ENCODE data around the gene RAB3C. TPM values are rescaled to one million over a fixed set of nuclear protein-coding genes. Genes with fewer than 3 reads are reported as not detected.
A peak's percentile ranks its signal among the peaks of the same experiment; 100 is the strongest.

The RAB3C gene
- total RNA-seq, 4 donors from 2014 or later, result 0.09 to 0.38 (median 0.21) TPM; not detected in 1

- DNase-seq, result no peak
These were observed 267.2 kb downstream of the RAB3C start for GRCh38 chr5:58849921-58850667.

GRCh38 chr5:58851153-58851552 is 268.3 kb downstream of the RAB3C start:
- intact Hi-C loops (cut with DNase I), result no loop called here
- 64 to 71% methylated on average over 7 of the region's 7 CpGs for WGBS, 2 donors
- Histone ChIP-seq H3K36me3 (no peaks in the 10 kb centered on the region), H3K27me3 (peaks cover 0 to 7% (median 0%) of the 10 kb centered on the region in 4 donors), H3K4me3 (no peak overlapping the region), H3K27ac (no peak overlapping the region), H3K9me3 (no peaks in the 10 kb centered on the region), H3K4me1 (no peaks in the 10 kb centered on the region)
- no peak for TF ChIP-seq POLR2A (IDR thresholded peaks at IDR 0.05)
- TF ChIP-seq CTCF (IDR thresholded peaks at IDR 0.05), result no peak
- DNase-seq, result no peak

More at GRCh38 chr5:58849921-58850667, 267.2 kb downstream of the RAB3C start:
- 18 to 21% methylated on average over 3 of the region's 3 CpGs for WGBS, 2 donors
- intact Hi-C loops (cut with DNase I), result loop anchor here (10.0 kb wide), 1 partner anchor 345 kb away; no protein-coding TSS in a partner anchor
- H3K27me3 ChIP-seq, result peaks cover 0 to 7% (median 0%) of the 10 kb centered on the region in 4 donors
- no peaks in the 10 kb centered on the region for H3K36me3 ChIP-seq
- H3K4me3 ChIP-seq, result no peak overlapping the region
- TF ChIP-seq CTCF (IDR thresholded peaks at IDR 0.05), result peak in 5 of 6 experiments; percentile 9 to 46 (median 29)
- TF ChIP-seq POLR2A (IDR thresholded peaks at IDR 0.05), result no peak
- no peaks in the 10 kb centered on the region for H3K9me3 ChIP-seq
- no peak overlapping the region for H3K27ac ChIP-seq
- no peaks in the 10 kb centered on the region for H3K4me1 ChIP-seq

GRCh38 chr5:58851571-58851970 is 268.7 kb downstream of the RAB3C start:
- Histone ChIP-seq H3K36me3 (no peaks in the 10 kb centered on the region), H3K9me3 (no peaks in the 10 kb centered on the region), H3K27ac (no peak overlapping the region), H3K27me3 (peaks cover 0 to 7% (median 0%) of the 10 kb centered on the region in 4 donors), H3K4me1 (no peaks in the 10 kb centered on the region), H3K4me3 (no peak overlapping the region)
- WGBS, 2 donors, result 84 to 86% methylated on average over 5 of the region's 5 CpGs
- intact Hi-C loops (cut with DNase I), result no loop called here
- TF ChIP-seq POLR2A (IDR thresholded peaks at IDR 0.05), result no peak
- no peak for TF ChIP-seq CTCF (IDR thresholded peaks at IDR 0.05)
- no peak for DNase-seq

GRCh38 chr5:58852566-58852965 is 269.7 kb downstream of the RAB3C start:
- TF ChIP-seq CTCF (IDR thresholded peaks at IDR 0.05), result no peak
- TF ChIP-seq POLR2A (IDR thresholded peaks at IDR 0.05), result no peak
- no peaks in the 10 kb centered on the region for H3K9me3 ChIP-seq
- H3K27ac ChIP-seq, result no peak overlapping the region
- H3K4me1 ChIP-seq, result no peaks in the 10 kb centered on the region
- 47 to 65% methylated on average over 1 of the region's 1 CpG for WGBS, 2 donors
- peaks cover 0 to 7% (median 0%) of the 10 kb centered on the region in 4 donors for H3K27me3 ChIP-seq
- H3K36me3 ChIP-seq, result no peaks in the 10 kb centered on the region
- intact Hi-C loops (cut with DNase I), result no loop called here
- DNase-seq, result no peak
- no peak overlapping the region for H3K4me3 ChIP-seq

- WGBS, 2 donors, result 71 to 83% methylated on average over 2 of the region's 2 CpGs
- Histone ChIP-seq H3K27ac (no peak overlapping the region), H3K4me3 (no peak overlapping the region), H3K4me1 (no peaks in the 10 kb centered on the region), H3K27me3 (peaks cover 0 to 16% (median 0%) of the 10 kb centered on the region in 4 donors), H3K36me3 (no peaks in the 10 kb centered on the region), H3K9me3 (no peaks in the 10 kb centered on the region)
- intact Hi-C loops (cut with DNase I), result no loop called here
- no peak for TF ChIP-seq POLR2A (IDR thresholded peaks at IDR 0.05)
- TF ChIP-seq CTCF (IDR thresholded peaks at IDR 0.05), result no peak
- no peak for DNase-seq
These were observed 271.6 kb downstream of the RAB3C start for GRCh38 chr5:58854441-58854840.
